HL-60 (cell line): ENCODE results near the gene IGSF9.

Source experiments
- CTCF ChIP-seq: IDR thresholded peaks from one replicate; pipeline ENCODE4 v1.5.1; 2011; ENCODE audit warnings: low read length, control low read depth, inconsistent platforms; ENCODE audit not compliant: insufficient read depth
- GABPA ChIP-seq: IDR thresholded peaks from 2 replicates; pipeline ENCODE4 v1.6.1; 2012; ENCODE audit warnings: low read depth
- POLR2AphosphoS5 ChIP-seq: IDR thresholded peaks from 2 replicates; pipeline ENCODE4 v1.6.1; 2012; ENCODE audit warnings: low read depth
- REST ChIP-seq: IDR thresholded peaks from 2 replicates; pipeline ENCODE4 v1.6.1; 2012; ENCODE audit warnings: low read depth; ENCODE audit not compliant: insufficient replicate concordance
- SPI1 ChIP-seq: IDR thresholded peaks from 2 replicates; pipeline ENCODE4 v1.6.1; 2012; ENCODE audit warnings: low read depth, mild to moderate bottlenecking, borderline replicate concordance

DNA sequence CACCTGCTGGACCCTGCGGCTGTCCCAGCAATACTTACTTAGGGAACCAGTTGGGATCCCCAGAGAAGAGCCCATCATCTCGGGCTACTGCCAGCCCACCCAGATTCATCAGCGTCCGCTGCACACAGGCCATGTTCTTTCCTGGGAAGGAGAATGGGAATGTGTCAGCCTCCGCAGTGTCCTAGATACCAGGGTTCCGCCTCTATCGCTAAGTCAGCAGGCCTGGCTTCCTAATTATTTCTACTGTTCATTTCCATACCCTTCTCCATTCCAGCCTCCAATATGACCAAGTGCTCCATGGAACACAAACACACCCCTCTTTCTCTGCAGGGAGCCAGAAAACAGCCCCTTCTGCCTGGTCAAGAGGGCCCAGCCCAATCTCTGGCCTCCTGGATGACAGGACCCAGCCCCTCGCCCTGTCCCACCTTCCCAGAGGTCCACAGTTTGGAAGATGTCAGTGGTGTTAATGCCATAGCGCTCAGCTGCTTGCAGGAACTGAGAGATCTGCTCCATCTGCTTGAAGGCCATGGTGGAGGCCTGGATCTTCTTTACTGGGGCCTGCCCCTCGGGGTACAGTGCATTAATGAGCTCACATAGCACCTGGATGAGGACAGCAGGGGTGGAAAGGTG is 26.1 kb downstream of the IGSF9 start:
- TF ChIP-seq CTCF, result no peak
- no peak for TF ChIP-seq GABPA
- no peak for TF ChIP-seq POLR2AphosphoS5
- TF ChIP-seq REST, result no peak
- TF ChIP-seq SPI1, result no peak
